ENCODE measurements around the gene EARS2.

GRCh38 chr16:23528644-23529310, 28.4 kb downstream of the EARS2 start:
- TF ChIP-seq YY1 (IDR thresholded peaks at IDR 0.05; ENCODE audit: insufficient read depth, insufficient read length): no peak
- no peak for TF ChIP-seq ZNF274 (IDR thresholded peaks at IDR 0.05; ENCODE audit: low read depth, low read length)
